ENCODE data around the gene SLC8A2.

- no peak for TF ChIP-seq MAX (IDR thresholded peaks at IDR 0.05; ENCODE audit: low read depth, low read length)
- no peak for TF ChIP-seq PBX3 (IDR thresholded peaks at IDR 0.05; ENCODE audit: insufficient replicate concordance, low read depth, low read length)
- no peak for TF ChIP-seq HCFC1 (IDR thresholded peaks at IDR 0.05; ENCODE audit: low read length)
- no peak for TF ChIP-seq IRF5 (IDR thresholded peaks at IDR 0.05; ENCODE audit: borderline replicate concordance)
- TF ChIP-seq NR2C2 (IDR thresholded peaks at IDR 0.05; ENCODE audit: borderline replicate concordance, control insufficient read depth, insufficient read length, low read depth) = no peak
- no peak for TF ChIP-seq E2F4 (IDR thresholded peaks at IDR 0.05; ENCODE audit: low read depth, low read length)
- no peak for TF ChIP-seq SP1 (IDR thresholded peaks at IDR 0.05; ENCODE audit: low read depth, low read length)
Observed at GRCh38 chr19:47469719-47470118, 2.0 kb downstream of the SLC8A2 start.
